GM12891 (cell line): Measurements from ENCODE around the gene PLEKHG2.

ENCODE experiments used
- POLR2A ChIP-seq: IDR thresholded peaks from 2 replicates; pipeline ENCODE4 v1.6.1; 2011; ENCODE audit warnings: low read depth, low read length, control low read depth
- POLR2AphosphoS5 ChIP-seq: IDR thresholded peaks from 2 replicates; pipeline ENCODE4 v1.6.1; 2011; ENCODE audit warnings: low read depth, low read length, control low read depth
- SPI1 ChIP-seq: IDR thresholded peaks from 2 replicates; pipeline ENCODE4 v1.6.1; 2011; ENCODE audit warnings: low read depth, low read length, control low read depth
- TAF1 ChIP-seq: IDR thresholded peaks from 2 replicates; pipeline ENCODE4 v1.6.1; 2011; ENCODE audit warnings: low read depth, low read length, control low read depth

- TF ChIP-seq POLR2A (0 out of 2 replicates have a peak, but pooled peaks have one; percentile 54), TAF1 (no peak), POLR2AphosphoS5 (peak; percentile 56), SPI1 (no peak)
Observed at GRCh38 chr19:39430675-39431593, 18.5 kb downstream of the PLEKHG2 start.
